Mucosa of rectum (tissue), 2 donors: ENCODE measurements around the gene CRYBG1.
"Not testable (repeated sequence)": the region's sequence is repeated elsewhere in the genome, so short reads cannot be mapped to it uniquely, and the experiment has no call there.

ENCODE experiments used
- H3K27ac ChIP-seq, 2 donors: one replicate each; pipeline ENCODE4 v1.7.0; 2013; ENCODE audit warnings: inconsistent platforms in 2 of 2, low read depth in 2 of 2, low read length in 2 of 2
- H3K27me3 ChIP-seq, 2 donors: one replicate each; pipeline ENCODE4 v1.7.0; 2013; ENCODE audit warnings: low read length in 2 of 2; ENCODE audit not compliant: control insufficient read depth in 2 of 2, insufficient read depth in 2 of 2
- H3K36me3 ChIP-seq, 2 donors: one replicate each; pipeline ENCODE4 v1.7.0; 2013; ENCODE audit warnings: low read length in 2 of 2; ENCODE audit not compliant: control insufficient read depth in 2 of 2, insufficient read depth in 2 of 2
- H3K4me1 ChIP-seq, 2 donors: one replicate each; pipeline ENCODE4 v1.7.0; 2013; ENCODE audit warnings: low read length in 2 of 2, mild to moderate bottlenecking in 1 of 2; ENCODE audit not compliant: control insufficient read depth in 2 of 2, insufficient read depth in 2 of 2
- H3K4me3 ChIP-seq, 2 donors: one replicate each; pipeline ENCODE4 v1.7.0; 2013; ENCODE audit warnings: low read length in 2 of 2
- H3K9ac ChIP-seq, 2 donors: one replicate each; pipeline ENCODE4 v1.7.0; 2013; ENCODE audit warnings: low read length in 2 of 2, low read depth in 1 of 2, mild to moderate bottlenecking in 1 of 2
- H3K9me3 ChIP-seq, 2 donors: one replicate each; pipeline ENCODE4 v1.7.0; 2013; ENCODE audit warnings: low read length in 2 of 2; ENCODE audit not compliant: control insufficient read depth in 2 of 2
- donor health status: healthy.
- donor health status: Normal muscosa, but diverticular disease.

CRYBG1 gene

DNA sequence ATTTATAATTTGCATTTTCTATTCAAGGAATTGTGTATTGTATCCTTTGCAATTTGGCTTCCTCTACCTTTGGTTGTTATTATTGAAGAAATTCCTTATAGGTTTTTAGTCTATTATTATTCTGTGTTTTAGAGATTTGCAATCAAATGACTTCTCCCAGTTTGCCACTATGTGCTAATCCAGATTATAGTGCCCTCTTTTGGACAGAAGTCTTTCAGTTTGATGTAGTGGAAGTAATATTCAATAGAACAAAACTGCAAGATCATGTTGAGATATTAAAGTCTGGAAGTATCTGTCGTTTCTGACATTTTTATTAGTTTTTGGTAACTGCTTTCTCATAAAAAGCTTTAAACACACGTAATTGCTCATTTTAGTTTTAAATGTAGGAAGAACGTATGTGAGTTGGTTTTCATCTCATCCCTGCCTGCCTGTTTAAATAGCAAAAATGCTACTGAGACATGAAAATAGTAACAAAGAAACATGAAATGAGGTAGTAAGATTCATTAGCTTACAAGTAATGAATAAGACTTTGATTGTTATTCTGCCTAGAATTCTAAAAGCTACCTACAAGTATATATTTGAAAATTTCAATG is 195.9 kb downstream of the CRYBG1 start:
- Histone ChIP-seq H3K27ac (no peak overlapping the region), H3K36me3 (peaks cover 47 to 59% of the 10 kb centered on the region in 2 donors)

DNA sequence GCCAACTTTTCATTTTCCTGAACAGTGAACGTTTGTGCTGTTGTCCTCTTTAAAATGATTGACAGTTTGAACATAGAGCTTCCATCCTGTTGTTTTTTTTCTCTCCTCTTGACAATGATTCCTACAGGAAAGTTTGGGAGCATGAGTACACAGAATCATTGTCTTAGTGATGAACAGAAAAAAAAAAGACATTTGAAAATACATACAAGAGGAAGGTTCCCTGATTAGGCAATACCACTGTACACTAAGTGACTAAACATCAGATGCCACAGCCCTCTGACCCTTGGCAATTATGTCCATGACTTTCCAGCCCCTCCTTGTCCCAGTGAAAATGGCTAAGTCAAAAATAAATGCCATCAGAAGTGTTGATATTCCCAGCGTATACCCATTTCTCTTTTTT is 197.3 kb downstream of the CRYBG1 start:
- no peak overlapping the region for H3K27ac ChIP-seq
- no peaks in the 10 kb centered on the region for H3K4me1 ChIP-seq
- H3K27me3 ChIP-seq, result no peaks in the 10 kb centered on the region
- H3K4me3 ChIP-seq, result no peak overlapping the region
- H3K9ac ChIP-seq, result no peak overlapping the region
- peaks cover 48 to 62% of the 10 kb centered on the region in 2 donors for H3K36me3 ChIP-seq
- no peaks in the 10 kb centered on the region for H3K9me3 ChIP-seq

More for the DNA sequence above, 195.9 kb downstream of the CRYBG1 start:
- Histone ChIP-seq H3K27me3 (no peaks in the 10 kb centered on the region), H3K4me3 (no peak overlapping the region), H3K4me1 (no peaks in the 10 kb centered on the region), H3K9ac (no peak overlapping the region), H3K9me3 (no peaks in the 10 kb centered on the region)

DNA sequence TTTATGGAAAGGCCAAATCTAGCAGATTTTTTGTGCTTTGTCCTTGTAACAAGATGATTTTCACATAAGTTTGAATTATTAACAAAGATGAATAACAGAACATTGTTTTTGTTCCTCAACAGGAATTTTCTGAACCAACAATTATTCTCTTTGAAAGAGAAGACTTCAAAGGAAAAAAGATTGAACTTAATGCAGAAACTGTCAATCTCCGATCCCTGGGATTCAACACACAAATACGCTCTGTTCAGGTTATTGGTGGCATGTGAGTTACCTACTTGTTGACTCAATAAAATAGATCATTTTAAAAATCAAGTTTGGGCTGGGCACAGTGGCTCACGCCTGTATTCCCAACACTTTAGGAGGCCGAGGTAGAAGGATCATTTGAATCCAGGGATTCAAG is 197.8 kb downstream of the CRYBG1 start:
- H3K27ac ChIP-seq, result no peak overlapping the region
- H3K9me3 ChIP-seq, result no peaks in the 10 kb centered on the region
- H3K4me1 ChIP-seq, result no peaks in the 10 kb centered on the region
- peaks cover 44 to 63% of the 10 kb centered on the region in 2 donors for H3K36me3 ChIP-seq
- no peak overlapping the region for H3K4me3 ChIP-seq
- H3K9ac ChIP-seq, result no peak overlapping the region
- no peaks in the 10 kb centered on the region for H3K27me3 ChIP-seq

DNA sequence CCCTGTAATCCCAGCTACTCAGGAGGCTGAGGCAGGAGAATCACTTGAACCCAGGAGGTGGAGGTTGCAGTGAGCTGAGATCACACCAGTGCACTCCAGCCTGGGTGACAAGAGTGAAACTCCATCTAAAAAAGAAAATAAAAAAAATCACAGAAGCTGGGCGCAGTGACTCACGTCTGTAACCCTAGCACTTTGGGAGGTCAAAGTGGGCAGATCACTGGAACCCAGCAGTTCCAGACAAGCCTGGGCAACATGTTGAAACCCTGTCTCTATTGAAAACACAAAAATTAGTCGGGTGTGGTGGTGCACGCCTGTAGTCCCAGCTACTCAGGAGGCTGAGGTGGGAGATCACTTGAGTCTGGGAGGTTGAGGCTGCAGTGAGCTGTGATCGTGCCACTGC is 199.1 kb downstream of the CRYBG1 start:
- not testable (repeated sequence) for H3K4me3 ChIP-seq, H3K27me3 ChIP-seq, H3K9ac ChIP-seq, H3K4me1 ChIP-seq, H3K9me3 ChIP-seq, H3K27ac ChIP-seq
- H3K36me3 ChIP-seq, result peaks cover 31 to 52% of the 10 kb centered on the region in 2 donors

DNA sequence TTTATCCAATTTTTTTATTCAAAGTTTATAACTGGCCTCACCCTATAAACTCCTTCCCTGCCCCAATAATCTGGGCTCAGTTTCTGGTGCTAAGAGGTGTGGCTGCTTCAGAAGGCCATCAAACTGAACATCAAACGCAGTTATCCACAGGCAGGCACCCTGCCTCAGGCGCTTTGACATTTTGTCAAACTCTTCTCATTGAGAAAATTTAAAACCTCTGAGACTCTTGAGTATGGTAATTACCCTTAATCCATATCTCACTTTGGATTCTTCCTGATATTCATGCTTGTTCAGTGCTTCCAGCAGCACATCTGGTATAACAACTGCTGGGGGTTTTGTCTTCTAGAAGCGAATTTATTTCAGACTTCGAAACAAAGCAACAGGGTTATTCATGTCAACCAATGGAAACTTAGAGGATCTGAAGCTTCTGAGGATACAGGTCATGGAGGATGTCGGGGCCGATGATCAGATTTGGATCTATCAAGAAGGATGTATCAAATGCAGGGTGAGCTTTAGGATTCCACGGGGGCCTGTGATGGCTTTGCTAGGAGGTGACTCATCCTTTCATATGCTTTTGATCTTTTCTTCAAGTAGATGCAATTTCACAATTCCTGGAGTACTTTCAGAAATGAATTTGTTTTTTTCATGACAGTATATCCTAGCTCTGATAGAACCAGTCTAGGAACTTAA is 200.6 kb downstream of the CRYBG1 start:
- no peak overlapping the region for H3K27ac ChIP-seq
- H3K4me1 ChIP-seq, result peaks cover 0 to 1% of the 10 kb centered on the region in 2 donors
- H3K9ac ChIP-seq, result no peak overlapping the region
- no peaks in the 10 kb centered on the region for H3K9me3 ChIP-seq
- peaks cover 31 to 50% of the 10 kb centered on the region in 2 donors for H3K36me3 ChIP-seq
- H3K4me3 ChIP-seq, result no peak overlapping the region
- H3K27me3 ChIP-seq, result no peaks in the 10 kb centered on the region

DNA sequence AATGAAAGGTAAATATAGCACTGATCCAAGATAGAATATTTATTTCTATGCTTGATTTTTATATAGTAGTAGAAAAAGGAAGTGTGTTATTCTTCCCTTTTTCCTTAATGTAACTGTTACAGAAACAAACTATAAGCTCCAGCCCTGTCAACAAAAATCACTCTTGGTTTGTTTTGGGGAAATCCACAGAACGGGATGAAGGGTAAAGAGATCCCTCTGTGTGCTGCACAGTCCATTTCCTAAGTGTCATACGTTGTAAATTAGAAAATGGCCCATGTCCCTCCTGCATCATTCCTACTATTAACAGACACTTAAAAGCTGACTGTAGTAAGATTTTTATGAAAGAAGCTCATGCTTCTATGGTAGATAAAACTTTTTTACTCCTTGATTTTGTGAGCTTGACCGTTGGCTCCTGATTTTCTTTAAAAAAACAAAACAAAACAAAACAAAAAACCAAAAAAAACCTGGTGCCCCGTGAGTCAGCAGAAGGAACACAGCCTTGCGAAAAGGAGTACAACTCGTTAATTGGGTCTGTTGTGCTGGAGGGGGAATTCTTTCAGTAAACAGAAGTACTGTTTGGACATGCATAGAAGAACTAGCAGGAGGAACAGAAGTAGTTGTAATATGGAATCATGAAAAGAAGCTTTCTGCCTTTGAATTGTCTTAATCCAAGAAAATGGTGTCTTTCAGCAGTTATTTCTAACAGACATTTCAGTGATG is 201.3 kb downstream of the CRYBG1 start:
- H3K4me1 ChIP-seq, result peaks cover 0 to 6% of the 10 kb centered on the region in 2 donors
- no peak overlapping the region for H3K9ac ChIP-seq
- H3K9me3 ChIP-seq, result no peaks in the 10 kb centered on the region
- H3K27ac ChIP-seq, result no peak overlapping the region
- no peaks in the 10 kb centered on the region for H3K27me3 ChIP-seq
- H3K4me3 ChIP-seq, result no peak overlapping the region
- H3K36me3 ChIP-seq, result peaks cover 32 to 50% of the 10 kb centered on the region in 2 donors

DNA sequence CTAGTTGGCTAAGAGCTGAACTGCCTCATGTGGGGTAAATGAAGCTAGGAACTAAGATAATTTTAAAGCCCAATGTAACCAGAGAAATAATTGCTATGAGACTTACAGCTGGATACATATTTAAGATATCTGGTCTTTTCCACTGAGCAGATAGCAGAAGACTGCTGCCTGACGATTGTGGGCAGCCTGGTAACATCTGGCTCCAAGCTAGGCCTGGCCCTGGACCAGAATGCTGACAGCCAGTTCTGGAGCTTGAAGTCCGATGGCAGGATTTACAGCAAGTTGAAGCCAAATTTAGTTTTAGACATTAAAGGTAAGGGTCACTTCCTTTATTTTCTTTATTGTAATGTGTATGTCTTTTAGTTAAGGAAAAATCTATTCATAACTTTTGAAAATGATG is 203.1 kb downstream of the CRYBG1 start:
- H3K27ac ChIP-seq, result no peak overlapping the region
- H3K9me3 ChIP-seq, result no peaks in the 10 kb centered on the region
- peaks cover 44 to 55% of the 10 kb centered on the region in 2 donors for H3K36me3 ChIP-seq
- H3K9ac ChIP-seq, result no peak overlapping the region
- H3K4me1 ChIP-seq, result peaks cover 0 to 6% of the 10 kb centered on the region in 2 donors
- H3K4me3 ChIP-seq, result no peak overlapping the region
- no peaks in the 10 kb centered on the region for H3K27me3 ChIP-seq

DNA sequence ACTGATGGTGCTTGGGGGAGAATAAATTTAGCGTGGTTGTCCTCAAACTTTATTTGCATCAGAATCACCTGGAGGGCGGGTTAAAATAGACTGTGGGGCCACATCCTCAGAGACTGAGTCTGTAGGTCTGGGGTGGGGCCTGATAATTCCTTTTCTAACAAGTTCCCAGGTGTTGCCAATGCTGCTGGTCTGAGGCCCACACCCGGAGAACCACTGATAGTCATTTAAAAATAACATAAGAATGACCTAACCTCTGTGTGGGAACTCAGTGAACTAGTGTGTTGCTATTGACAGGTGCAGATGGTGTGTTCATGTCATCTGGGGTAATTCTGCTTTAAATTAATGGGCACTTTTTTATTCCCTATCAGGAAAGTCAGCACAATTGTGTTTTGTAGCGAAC is 204.0 kb downstream of the CRYBG1 start:
- Histone ChIP-seq H3K4me3 (no peak overlapping the region), H3K9me3 (no peaks in the 10 kb centered on the region), H3K36me3 (peaks cover 43 to 51% of the 10 kb centered on the region in 2 donors), H3K9ac (no peak overlapping the region), H3K27ac (no peak overlapping the region), H3K27me3 (no peaks in the 10 kb centered on the region), H3K4me1 (peaks cover 0 to 6% of the 10 kb centered on the region in 2 donors)

DNA sequence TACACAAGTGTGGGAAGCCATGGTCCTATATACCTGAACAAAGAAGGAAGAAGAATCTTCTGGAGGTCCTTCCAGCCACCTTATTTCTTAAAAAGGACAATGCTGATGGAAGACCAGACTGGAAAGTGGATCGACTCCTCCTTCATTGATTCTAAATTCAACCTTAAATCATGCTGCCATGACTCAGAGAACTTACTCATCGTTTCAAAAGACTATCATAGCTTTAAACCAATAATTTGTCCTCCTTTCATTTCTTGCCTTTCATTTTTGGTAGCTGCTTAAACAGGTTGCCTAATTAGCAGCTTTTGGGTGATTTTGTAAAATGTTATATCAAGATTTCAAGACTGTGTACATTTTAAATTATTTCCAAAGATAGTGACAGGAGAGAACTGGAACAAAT is 208.0 kb downstream of the CRYBG1 start:
- Histone ChIP-seq H3K9me3 (no peaks in the 10 kb centered on the region), H3K4me1 (peaks cover 0 to 6% of the 10 kb centered on the region in 2 donors), H3K9ac (no peak overlapping the region), H3K4me3 (no peak overlapping the region), H3K36me3 (peaks cover 38 to 42% of the 10 kb centered on the region in 2 donors), H3K27ac (no peak overlapping the region), H3K27me3 (no peaks in the 10 kb centered on the region)

DNA sequence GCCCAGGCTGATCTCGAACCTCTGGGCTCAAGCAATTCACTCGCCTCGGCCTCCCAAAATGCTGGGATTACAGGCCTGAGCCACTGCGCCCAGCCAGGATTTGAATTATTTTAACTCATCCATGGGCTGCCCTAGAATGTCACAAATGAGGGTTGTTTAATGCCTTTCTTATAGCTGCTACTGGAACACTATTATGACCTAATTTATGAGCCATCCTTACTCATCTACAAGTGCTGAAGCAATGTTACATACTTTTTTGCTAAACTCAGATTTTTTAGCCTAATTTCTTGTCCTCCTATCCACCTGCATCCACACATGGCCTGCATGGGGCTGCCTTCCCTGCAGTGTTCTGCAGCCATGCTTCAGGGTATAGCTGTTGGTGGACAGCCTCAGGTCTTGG is 208.9 kb downstream of the CRYBG1 start:
- Histone ChIP-seq H3K4me1 (peaks cover 0 to 6% of the 10 kb centered on the region in 2 donors), H3K9me3 (no peaks in the 10 kb centered on the region), H3K4me3 (no peak overlapping the region), H3K27me3 (no peaks in the 10 kb centered on the region), H3K9ac (no peak overlapping the region), H3K27ac (no peak overlapping the region), H3K36me3 (peaks cover 36 to 42% of the 10 kb centered on the region in 2 donors)
